ENCODE results near the gene TRIM72.

DNA sequence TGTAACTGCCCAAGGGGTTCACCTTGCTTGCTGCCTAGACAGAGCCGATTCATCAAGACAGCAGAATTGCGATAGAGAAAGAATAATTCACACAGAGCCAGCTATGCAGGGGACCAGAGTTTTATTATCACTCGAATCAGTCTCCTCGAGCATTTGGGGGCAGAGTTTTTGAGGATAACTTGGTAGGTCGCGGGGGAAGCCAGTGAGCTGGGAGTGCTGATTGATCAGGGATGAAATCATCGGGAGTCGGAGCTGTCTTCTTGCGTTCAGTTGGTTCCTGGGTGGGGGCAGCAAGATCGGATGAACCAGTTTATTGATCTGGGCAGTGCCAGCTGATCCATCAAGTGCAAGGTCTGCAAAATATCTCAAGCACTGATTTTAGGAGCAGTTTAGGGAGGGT, 55.0 kb downstream of the TRIM72 start:
- no peak for TF ChIP-seq SP1 (IDR thresholded peaks at IDR 0.05; ENCODE audit: low read depth, low read length)
- no peak for TF ChIP-seq JUND (IDR thresholded peaks at IDR 0.05; ENCODE audit: low read length)
- TF ChIP-seq TEAD4 (IDR thresholded peaks at IDR 0.05; ENCODE audit: low read depth, low read length) = no peak
- no peak for TF ChIP-seq POLR2A (IDR thresholded peaks at IDR 0.05; ENCODE audit: control extremely low read depth in 1 of 2, low read depth in 2 of 2, low read length in 2 of 2)
- no peak for TF ChIP-seq MAFK (IDR thresholded peaks at IDR 0.05; ENCODE audit: low read depth, low read length)
- TF ChIP-seq, protein P1, sequence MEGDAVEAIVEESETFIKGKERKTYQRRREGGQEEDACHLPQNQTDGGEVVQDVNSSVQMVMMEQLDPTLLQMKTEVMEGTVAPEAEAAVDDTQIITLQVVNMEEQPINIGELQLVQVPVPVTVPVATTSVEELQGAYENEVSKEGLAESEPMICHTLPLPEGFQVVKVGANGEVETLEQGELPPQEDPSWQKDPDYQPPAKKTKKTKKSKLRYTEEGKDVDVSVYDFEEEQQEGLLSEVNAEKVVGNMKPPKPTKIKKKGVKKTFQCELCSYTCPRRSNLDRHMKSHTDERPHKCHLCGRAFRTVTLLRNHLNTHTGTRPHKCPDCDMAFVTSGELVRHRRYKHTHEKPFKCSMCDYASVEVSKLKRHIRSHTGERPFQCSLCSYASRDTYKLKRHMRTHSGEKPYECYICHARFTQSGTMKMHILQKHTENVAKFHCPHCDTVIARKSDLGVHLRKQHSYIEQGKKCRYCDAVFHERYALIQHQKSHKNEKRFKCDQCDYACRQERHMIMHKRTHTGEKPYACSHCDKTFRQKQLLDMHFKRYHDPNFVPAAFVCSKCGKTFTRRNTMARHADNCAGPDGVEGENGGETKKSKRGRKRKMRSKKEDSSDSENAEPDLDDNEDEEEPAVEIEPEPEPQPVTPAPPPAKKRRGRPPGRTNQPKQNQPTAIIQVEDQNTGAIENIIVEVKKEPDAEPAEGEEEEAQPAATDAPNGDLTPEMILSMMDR (IDR thresholded peaks at IDR 0.05; ENCODE audit: control extremely low read depth in 1 of 3, insufficient read depth in 1 of 3, low read depth in 1 of 3, low read length in 3 of 3) = no peak
- no peak for TF ChIP-seq POLR2AphosphoS5 (IDR thresholded peaks at IDR 0.05; ENCODE audit: low read depth, low read length)
- no peak for TF ChIP-seq SRF (IDR thresholded peaks at IDR 0.05; ENCODE audit: low read depth, low read length)

Measured in H1 (cell line).